GM19452 (cell line): ENCODE results near the gene LDAH.
"Not testable (repeated sequence)": the region's sequence is repeated elsewhere in the genome, so short reads cannot be mapped to it uniquely, and the experiment has no call there.

Experiments used
- ATAC-seq: cut with Tn5 transposase; IDR thresholded peaks from one replicate; pipeline ENCODE4 v1.9.1; 2021; ENCODE audit not compliant: unreplicated experiment

The LDAH gene

DNA sequence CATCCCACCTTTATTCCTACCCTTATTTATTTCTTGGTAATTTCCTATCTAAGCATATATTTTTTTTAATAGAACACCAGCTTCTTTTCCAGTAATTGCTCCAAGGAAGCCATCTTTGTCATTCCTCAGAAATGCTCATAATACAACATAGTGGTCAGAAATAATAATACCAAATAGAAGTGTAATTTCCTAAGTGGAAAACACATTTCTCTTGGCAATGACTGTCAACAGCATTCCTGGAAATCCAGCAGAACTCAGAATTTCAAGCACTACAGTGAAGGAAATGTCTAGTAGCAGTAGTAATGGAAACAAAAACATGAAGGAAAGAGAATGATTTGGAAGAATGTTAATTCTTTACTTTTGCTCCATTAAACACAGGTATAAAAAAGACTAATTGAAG, 99.4 kb downstream of the LDAH start:
- ATAC-seq, result no peak

DNA sequence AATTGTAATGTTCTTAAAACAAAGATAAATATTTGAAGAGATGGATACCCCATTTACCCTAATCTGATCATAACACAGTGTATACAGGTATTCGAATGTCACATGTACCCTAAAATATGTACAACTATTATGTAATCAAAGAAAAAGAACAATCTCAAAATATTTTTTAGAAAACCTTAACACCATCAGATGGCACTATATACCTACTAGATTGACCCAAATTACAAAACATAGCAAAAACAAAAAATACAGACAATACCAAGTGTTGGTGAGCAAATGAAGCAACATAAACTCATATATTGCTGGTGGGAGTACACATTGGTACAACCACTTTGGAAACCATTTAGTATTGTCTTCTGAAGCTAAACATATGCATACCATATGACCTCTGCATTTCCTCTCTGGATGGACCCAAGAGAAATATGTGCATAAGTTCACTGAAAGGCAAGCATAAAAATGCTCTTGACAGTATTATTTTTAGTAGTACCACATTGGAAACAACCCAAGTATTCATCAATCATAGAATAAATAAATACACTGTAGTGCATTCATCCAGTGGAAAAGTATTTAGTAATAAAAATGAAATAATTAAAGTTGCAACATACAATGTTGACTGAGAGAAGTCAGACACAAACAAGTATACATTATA, 100.2 kb downstream of the LDAH start:
- no peak for ATAC-seq

DNA sequence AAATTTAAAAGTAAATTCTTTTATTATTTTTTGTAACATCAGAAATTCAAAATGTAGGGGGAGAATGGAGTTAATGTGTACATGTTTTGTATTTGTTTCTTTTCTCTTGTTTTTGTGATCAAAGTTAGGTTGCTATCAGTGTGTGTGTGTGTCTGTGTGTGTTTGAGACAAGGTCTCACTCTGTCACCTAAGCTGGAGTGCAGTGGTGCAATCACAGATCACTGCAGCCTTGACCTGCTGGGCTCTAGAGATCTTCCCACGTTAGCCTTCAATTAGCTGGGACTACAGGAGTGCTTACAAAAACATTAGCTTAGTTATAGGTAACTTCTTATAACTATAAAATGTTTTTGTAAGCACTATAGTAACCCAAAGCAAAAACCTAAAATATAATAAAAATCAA, 105.3 kb downstream of the LDAH start:
- ATAC-seq, result no peak

DNA sequence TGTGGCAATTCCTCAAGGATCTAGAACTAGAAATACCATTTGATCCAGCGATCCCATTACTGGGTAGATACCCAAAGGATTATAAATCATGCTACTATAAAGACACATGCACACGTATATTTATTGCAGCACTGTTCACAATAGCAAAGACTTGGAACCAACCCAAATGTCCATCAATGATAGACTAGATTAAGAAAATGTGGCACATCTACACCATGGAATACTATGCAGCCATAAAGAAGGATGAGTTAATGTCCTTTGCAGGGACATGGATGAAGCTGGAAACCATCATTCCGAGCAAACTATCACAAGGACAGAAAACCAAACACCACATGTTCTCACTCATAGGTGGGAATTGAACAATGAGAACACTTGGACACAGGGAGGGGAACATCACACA, 106.7 kb downstream of the LDAH start:
- not testable (repeated sequence) for ATAC-seq

DNA sequence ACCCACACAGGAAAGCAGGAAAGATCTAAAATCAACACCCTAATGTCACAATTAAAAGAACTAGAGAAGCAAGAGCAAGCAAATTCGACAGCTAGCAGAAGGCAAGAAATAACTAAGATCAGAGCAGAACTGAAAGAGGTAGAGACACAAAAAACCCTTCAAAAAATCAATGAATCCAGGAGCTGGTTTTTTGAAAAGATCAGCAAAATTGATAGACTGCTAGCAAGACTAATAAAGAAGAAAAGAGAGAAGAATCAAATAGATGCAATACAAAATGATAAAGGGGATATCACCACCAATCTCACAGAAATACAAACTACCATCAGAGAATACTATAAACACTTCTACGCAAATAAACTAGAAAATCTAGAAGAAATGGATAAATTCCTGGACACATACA, 108.5 kb downstream of the LDAH start:
- not testable (repeated sequence) for ATAC-seq

DNA sequence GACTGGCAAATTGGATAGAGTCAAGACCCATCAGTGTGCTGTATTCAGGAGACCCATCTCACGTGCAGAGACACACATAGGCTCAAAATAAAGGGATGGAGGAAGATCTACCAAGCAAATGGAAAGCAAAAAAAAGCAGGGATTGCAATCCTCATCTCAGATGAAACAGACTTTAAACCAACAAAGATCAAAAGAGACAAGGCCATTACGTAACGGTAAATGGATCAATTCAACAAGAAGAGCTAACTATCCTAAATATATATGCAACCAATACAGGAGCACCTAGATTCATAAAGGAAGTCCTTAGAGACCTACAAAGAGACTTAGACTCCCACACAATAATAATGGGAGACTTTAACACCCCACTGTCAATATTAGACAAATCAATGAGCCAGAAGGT, 109.3 kb downstream of the LDAH start:
- not testable (repeated sequence) for ATAC-seq

DNA sequence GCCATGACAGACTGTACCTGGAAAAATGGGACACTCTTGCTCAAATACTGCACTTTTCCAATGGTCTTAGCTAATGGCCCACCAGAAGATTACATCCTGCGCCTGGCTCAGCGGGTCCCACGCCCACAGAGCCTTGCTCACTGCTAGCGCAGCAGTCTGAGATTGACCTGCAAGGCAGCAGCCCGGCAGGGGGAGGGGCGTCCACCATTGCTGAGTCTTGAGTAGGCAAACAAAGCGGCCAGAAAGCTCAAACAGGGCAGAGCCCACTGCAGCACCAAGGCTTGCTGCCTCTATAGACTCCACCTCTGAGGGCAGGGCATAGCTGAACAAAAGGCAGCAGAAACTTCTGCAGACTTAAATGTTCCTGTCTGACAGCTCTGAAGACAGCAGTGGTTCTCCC, 111.3 kb downstream of the LDAH start:
- not testable (repeated sequence) for ATAC-seq

DNA sequence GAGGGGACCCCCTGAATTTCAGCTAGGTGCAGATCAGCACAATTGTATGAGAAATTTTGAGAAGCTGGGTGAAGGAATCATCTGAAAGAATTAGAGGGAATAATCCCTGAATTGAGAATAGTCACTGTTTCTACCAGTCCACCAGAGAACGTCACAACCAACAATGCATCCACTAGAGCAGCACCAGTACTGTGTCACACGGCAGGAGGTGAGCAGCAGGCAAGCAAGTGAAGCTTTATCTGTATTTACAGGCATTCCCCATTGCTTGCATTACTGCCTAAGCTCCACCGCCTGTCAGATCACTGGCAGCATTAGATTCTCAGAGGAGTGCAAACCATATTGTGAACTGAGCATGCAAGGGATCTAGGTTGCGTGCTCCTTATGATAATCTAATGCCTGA, 115.3 kb downstream of the LDAH start:
- ATAC-seq, result no peak

DNA sequence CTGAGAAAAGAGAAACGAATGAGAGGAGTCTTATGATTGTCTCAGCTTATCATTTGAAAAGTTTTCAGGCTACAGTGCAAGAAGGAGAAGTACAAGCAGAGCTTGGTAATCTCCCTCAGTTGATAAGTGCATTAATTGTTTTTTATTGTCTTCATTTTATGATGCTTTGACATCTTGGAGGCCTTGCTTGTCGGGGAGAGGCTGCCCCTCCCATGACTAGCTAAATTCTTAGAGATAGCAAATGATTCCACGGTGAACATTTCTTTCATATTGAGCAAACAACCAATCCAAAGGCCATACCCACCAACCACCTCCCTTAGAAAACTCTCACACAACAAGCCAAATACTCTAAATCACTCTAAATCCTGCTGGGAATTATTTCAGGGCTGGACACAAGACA, 116.1 kb downstream of the LDAH start:
- ATAC-seq, result no peak

DNA sequence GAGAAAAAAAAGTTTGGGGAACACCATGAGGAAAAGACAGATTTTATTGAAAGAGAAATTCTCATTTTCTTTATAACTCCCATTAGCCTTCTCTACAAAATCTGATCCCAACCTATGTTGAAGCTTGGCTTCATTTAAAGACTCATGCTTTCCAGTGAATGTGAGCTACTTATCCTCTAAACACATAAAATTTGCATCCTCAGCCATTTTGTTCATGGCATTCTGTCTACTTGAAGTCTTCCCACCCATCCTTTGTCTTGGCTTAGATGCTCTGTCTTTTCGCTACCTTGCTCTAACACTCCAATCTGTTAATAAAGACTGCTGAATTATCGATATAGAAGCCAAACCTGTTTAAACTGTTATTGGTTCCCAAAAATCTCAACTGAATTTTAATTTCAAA, 116.7 kb downstream of the LDAH start:
- no peak for ATAC-seq

DNA sequence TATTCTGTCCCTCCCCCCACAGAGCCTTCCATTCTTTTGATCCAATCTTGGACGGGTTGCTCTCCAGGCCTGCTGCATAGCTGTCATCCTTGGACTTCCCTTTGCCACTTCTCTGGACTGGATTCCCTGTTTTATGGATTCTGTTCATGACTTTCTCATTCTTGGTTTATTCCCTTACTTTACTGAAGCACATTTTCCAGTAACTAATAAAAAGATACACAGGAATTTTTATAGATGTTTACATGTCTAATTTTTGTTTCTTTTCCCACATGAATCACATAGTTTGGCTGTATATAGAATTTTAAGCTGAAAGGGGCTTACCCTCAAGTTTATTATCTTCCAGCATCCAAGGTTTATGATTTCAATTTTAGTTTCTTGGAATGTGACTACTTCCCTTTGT, 118.0 kb downstream of the LDAH start:
- ATAC-seq, result no peak

DNA sequence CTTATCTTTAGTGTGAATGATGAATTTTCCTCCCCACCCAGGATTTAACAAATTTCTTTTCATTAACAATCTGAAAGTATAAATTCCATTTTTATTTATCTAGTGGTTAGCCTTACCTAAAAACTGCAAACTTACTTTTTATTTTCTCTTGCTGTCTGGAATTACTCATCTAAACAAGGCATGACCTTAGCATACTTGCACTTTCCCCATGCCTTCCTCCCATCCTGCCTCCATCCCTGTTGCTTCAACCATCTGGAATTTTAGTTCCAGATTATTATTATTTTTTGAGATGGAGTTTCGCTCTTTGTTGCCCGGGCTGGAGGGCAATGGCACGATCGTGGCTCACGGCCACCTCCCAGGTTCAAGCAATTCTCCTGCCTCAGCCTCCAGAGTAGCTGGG, 120.3 kb downstream of the LDAH start:
- ATAC-seq, result no peak

DNA sequence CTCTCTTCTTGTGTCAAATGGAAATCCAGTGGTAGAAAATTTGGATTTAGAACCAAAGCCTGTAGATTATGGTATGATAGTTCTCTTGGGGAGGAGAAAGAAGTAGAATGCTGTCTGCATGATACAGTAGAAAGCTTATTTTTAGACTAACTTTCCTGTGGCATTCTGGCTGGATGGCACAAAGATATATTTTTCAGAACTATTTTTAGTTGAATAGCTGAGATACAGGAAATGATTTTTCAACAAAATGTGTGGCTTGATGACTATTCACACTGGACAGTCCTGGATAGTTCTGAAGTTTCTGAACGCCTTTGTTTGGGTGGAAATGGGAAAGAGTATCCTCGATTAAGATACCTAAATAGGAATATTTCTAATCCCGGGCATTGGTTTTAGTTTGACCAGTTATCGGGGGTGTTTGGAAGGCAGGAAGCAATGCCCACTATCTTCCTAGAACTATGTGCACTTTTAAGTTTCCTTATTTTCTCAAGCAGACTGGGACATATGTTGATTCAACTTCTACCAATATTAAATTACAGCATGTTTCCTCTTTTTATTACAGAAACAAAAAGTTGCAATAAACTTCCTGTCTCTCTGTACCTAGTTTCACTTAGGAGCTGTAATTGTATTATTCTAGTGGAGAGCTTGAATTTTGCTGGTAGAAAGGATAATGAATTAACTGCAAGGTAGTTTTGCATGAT, 123.8 kb downstream of the LDAH start:
- peak; percentile 57 for ATAC-seq

DNA sequence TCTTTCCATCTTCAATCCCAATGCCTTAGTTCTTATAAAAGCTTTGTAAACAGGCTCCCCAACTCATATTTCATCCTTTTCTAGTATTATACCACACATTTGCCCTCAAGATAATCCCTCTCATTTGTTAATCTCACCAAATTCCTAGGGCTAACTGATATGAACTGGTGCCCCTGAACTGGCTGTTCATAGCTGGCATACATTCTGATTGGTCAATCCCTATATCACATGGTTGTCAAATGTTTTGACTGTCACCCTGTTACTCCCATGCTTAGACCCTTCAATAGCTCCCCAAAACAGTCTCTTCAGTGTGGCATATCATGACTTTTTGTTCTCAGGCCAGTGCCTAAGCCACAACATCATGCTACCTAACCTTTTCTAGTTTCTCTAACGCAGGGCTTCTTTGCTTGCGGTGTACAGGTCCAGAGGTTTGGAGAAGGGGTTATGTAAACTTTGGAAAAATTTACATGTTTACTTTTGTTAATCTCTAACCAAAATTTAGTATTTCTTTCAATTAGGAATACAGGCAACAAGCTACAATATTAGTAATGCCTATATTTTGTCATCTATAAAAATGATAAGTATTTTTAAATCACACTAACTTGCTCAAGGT, 125.5 kb downstream of the LDAH start:
- ATAC-seq, result no peak

DNA sequence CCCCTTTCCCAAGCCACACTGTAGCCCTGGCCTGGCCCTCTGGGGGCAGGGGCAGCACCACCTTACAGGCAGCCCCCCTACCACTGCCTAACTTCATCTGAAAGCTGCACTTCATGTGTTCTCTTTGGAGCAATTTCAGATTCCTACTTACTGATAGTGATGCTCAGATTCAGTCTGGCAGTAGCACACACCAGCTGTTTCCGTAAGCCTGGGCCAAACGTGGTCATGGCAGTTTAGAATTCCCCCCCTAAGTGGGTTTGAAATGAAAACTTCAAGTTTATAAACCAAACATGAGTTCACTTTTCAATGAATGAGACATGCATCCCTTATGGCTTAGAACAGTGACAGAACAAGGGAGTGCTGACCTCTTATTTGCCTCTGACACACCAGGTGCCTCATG, 126.5 kb downstream of the LDAH start:
- ATAC-seq, result no peak

DNA sequence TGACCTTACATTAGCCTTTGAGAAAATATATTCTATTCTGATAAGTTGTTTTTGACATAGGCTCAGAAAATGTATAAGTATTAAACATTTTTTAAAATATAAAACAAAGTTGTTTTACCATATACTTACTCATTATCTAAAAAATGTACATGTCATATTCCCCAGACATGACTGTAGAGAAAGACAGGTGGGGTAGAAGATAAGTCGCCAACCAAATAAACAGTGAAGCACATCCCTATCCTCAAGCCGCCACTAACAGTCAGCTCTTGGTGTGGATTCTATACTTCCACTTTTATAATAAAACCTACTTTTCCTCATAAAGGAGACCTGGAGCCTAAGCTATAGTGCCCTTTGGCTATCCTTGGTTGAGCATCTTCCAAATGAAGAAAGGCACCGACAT, 129.6 kb downstream of the LDAH start:
- no peak for ATAC-seq

DNA sequence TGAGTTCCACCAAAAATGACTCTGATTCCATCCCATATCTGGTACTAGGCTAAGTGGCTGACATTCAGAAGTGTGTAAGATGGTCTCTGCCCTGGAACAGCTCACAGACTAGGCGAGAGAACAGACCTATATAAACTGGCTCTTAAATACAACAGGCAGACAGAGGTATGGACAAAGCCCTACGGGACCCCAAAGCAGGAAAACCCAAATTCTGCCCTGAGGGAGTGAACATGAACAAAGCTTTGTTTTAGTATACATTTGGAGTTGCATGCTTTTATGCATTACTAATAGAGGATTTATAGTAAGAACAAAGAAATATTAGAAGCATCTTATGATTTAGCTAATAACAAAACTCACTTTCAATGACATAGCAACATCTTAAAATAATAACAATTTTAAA, 130.8 kb downstream of the LDAH start:
- no peak for ATAC-seq

DNA sequence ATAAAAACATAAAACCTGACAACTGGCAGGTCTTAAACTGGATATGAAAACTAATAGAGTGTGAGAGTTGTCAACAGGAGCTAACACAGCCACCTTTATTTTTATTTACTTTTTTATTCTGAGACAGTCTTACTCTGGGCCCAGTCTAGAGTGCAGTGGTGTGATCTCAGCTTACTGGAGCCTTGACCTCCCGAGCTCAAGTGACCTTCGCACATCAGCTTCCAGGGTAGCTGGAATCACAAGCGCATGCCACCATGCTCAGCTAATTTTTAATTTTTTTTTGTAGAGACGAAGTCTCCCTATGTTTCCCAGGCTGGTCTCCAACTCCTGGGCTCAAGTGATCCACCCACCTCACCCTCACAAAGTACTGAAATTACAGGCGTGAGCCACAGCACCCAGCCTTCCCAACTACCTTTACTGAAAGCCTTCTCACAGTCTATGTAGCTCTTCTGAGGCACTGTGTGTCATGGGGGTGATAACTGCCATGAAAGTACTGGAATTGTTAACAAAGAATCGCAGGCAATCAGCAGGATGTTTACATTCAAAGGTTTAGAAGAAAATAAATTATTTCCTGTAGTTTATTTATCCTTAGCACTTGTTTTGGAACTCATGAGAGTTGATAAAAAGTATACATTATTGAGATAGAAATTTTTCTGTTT, 131.7 kb downstream of the LDAH start:
- no peak for ATAC-seq

DNA sequence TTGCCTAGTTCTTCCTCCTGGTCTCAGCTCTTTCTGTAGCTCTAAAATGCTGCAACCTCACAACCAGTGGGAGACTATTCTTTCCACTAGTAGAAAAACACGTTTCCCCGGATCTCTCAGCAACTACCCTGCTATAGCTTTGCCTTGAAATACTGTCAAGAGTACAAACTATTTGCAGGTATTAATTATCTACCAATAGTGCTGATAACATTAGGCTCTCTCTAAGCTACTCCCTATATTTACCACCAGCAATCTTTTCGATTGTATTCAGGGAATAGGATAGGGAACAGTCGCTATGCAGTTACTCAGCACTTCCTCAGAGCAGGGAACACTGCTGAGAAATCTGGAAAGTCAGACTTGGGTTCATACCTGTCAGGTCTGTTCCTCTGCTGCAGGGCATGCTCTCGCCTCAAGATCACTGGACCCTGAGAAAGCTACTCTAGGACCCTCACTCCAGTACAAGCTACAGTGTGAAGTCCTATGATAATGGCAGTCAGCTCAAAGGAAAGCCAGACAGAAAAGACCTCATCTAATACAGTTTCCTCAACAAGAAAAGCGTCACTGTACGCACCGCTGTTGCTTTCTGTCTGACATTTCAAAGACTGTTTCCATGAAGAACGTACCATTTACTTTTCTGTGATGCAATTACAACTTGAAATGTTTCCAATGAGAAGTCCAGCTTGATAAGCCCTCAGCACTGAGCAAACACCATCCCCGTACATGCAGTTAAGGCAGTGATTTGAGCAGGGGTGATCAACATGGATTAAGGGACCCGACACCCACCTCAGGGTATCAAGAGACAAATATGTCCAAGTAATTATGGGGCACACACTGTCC, 133.3 kb downstream of the LDAH start:
- no peak for ATAC-seq

DNA sequence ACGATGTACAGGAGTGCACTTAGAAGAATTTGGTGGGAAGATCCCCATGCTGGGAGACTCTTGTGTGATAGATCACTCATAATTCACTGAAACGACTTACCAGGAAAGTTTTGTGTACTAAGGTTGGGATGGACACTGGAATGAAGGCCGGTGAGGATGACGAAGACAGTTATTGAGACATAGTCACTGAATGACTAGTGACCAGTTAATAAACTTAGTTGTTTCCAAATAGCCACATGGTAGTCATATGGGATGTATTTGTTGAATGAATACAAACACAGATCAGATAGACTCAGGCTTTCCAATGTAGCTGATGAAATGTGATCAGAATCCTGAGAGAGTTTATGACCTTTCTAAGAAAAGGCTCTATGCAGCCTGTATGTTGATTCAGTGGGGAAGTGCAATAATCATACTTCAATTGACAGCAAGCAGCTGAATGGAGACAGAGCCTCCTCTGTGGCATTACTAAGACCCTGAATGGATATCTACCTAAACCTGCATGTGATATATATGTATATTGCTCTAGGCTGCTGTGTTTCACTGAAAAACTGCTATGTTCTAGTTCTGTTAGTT, 135.6 kb downstream of the LDAH start:
- ATAC-seq, result no peak

DNA sequence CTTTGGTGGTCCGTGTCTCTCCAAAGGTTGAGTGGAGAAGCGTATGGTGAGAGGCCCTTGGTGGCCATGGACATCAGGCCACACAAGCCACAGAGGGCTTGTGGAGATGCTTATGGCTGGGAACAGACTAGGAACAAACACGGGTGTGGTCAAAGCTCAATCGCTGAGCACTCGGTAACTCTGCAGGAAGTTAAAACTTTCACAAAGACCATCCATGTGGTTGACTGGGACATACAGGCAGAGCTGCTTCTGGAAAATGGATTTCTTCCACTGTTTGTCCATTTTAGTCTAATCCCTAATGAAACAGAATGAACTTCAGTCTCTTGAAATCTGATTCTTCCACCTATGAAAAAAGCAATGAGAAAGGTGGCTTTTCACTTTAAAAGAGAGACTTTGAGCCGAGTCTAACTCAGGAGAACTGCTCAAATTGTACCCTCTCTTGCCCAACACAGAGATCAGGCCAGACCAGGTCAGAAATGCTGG, 138.3 kb downstream of the LDAH start:
- ATAC-seq, result no peak
